Measurements from ENCODE around the gene ABHD17A. TPM values are rescaled to one million over a fixed set of nuclear protein-coding genes. Genes with fewer than 3 reads are reported as not detected.

ABHD17A gene
- total RNA-seq, 1 experiment from 2014 or later = 47.5 TPM

- Histone ChIP-seq H2BK120ac (ENCODE audit: low read depth, low read length, poor library complexity, severe bottlenecking) (no peak overlapping the region), H4K5ac (ENCODE audit: insufficient read length, low read depth, low read length) (no peak overlapping the region), H3K23ac (ENCODE audit: insufficient read length, low read depth, low read length) (no peak overlapping the region), H3K79me2 (ENCODE audit: insufficient read depth, low read length) (no peaks in the 10 kb centered on the region), H3K18ac (ENCODE audit: insufficient read length, low read depth, low read length) (no peak overlapping the region), H3K4ac (ENCODE audit: low read depth, low read length) (no peak overlapping the region), H2BK15ac (ENCODE audit: low read depth, low read length) (no peak overlapping the region), H3K23me2 (ENCODE audit: insufficient read length, low read depth, low read length, poor library complexity, severe bottlenecking) (peaks cover 2% of the 10 kb centered on the region), H3K9ac (ENCODE audit: extremely low read depth, insufficient read length, low read length) (no peak overlapping the region), H4K20me1 (ENCODE audit: control insufficient read depth, insufficient read depth, insufficient read length) (peaks cover 3% of the 10 kb centered on the region), H2AK5ac (ENCODE audit: insufficient read length, low read length) (no peak overlapping the region), H2BK20ac (ENCODE audit: low read depth, low read length, poor library complexity, severe bottlenecking) (no peak overlapping the region), H3K79me1 (ENCODE audit: insufficient read depth, low read depth, low read length, poor library complexity, severe bottlenecking) (no peaks in the 10 kb centered on the region), H3K4me2 (ENCODE audit: insufficient read depth, insufficient read length, low read length) (no peak overlapping the region), H2AFZ (ENCODE audit: low read length) (no peak overlapping the region), H3K27me3 (ENCODE audit: insufficient read depth, low read length) (no peaks in the 10 kb centered on the region), H3K4me1 (ENCODE audit: insufficient read depth, low read length) (no peaks in the 10 kb centered on the region; the same call in 1 of the 2 replicates), H3K9me3 (ENCODE audit: control insufficient read depth, low read depth, low read length) (no peaks in the 10 kb centered on the region), H4K8ac (replicated peaks; ENCODE audit: insufficient read length, low read depth, low read length) (no peak overlapping the region), H3K27ac (ENCODE audit: insufficient read length, low read depth, low read length) (no peak overlapping the region), H2BK5ac (ENCODE audit: insufficient read length, low read length) (no peak overlapping the region), H4K91ac (ENCODE audit: insufficient read length, low read depth, low read length) (no peak overlapping the region), H2BK12ac (ENCODE audit: insufficient read length, low read depth, low read length) (no peak overlapping the region), H3K56ac (ENCODE audit: insufficient read length, low read depth, low read length) (no peak overlapping the region), H3K14ac (ENCODE audit: insufficient read depth, low read length) (no peak overlapping the region), H3T11ph (ENCODE audit: low read length) (no peak overlapping the region)
- Mint-ChIP-seq H3K36me3 (ENCODE audit: insufficient read depth in 1 of 3, low read depth in 3 of 3) (peaks cover 0 to 8% (median 2%) of the 10 kb centered on the region in 3 experiments; a peak in 2 of 7 replicates), H3K27me3 (ENCODE audit: low read depth) (no peaks in the 10 kb centered on the region), H3K27ac (no peak overlapping the region), H3K4me1 (peaks cover 0 to 3% of the 10 kb centered on the region in 2 experiments; a peak in 1 of 4 replicates), H3K4me3 (no peak overlapping the region), H3K9me3 (no peaks in the 10 kb centered on the region)
- DNase-seq = no peak
- TF ChIP-seq CTCF (conservative IDR thresholded peaks at IDR 0.05) = no peak
- WGBS (ENCODE audit: extremely low coverage, insufficient read length, low lambda C conversion rate) = no CpG with 5 or more reads among the region's 9 CpGs
Observed at GRCh38 chr19:1867349-1867724, 18.0 kb downstream of the ABHD17A start.
